ENCODE data around the gene KRT33B.
"Not testable (repeated sequence)": the region's sequence is repeated elsewhere in the genome, so short reads cannot be mapped to it uniquely, and the experiment has no call there.

Gene KRT33B

DNA sequence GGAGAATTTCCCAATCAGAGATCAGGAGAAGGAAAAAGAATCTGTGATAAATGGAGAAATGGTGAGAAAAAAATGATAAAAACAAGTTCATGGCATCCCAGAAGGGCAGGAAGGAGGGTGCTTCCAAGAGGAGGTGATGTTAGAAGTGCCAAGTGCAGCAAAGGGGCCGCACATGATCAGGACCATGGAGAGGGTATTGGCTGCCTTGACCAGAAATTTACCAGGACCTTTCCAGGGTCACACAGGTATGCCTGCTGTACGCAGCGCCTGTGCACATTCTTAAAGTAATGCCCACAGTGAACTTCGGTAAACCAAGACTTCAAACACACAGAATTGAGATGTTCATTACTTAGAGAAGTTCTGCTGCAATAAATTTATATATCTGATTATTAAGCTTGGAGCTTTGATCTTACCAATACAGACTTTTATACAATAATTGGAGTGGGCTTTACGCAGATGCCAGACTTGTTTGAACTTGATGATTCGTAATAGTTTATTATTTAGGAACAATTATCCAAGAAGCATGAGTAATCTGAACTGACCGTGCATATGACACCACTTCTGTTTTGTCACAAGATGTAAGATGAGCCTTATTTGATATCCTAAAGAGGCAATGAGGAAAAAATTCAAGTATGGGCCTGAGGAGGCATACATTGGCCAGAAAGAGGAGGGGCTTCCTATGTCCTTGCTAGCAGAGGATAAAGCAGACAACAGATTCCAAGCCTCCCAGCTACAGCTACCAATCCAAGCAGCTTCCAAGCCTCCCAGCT is 16.8 kb downstream of the KRT33B start:
- Histone ChIP-seq H3K4me3 (ENCODE audit: low read length) (no peak overlapping the region), H3K9ac (ENCODE audit: low read length) (no peak overlapping the region), H3K36me3 (replicated peaks; ENCODE audit: insufficient read depth, low read length) (no peaks in the 10 kb centered on the region), H4K20me1 (ENCODE audit: insufficient read depth, low read length) (no peaks in the 10 kb centered on the region), H3K79me2 (ENCODE audit: low read length) (no peaks in the 10 kb centered on the region), H2AFZ (ENCODE audit: low read length) (no peak overlapping the region), H3K9me3 (replicated peaks; ENCODE audit: insufficient read depth, low read length) (no peaks in the 10 kb centered on the region), H3K27ac (ENCODE audit: low read length) (no peak overlapping the region), H3F3A (ENCODE audit: insufficient read depth, low read length) (no peaks in the 10 kb centered on the region), H3K27me3 (replicated peaks; ENCODE audit: insufficient read depth, low read length) (no peaks in the 10 kb centered on the region; the same call in 1 of the 2 replicates), H3K9me2 (replicated peaks; ENCODE audit: insufficient read depth, low read length) (no peaks in the 10 kb centered on the region), H3K4me1 (ENCODE audit: low read length) (no peaks in the 10 kb centered on the region), H3K4me2 (ENCODE audit: low read depth, low read length) (no peak overlapping the region)
- no peak for DNase-seq
- TF ChIP-seq EZH2phosphoT487 (IDR thresholded peaks at IDR 0.05; ENCODE audit: low read length) (no peak), EZH2 (optimal IDR thresholded peaks at IDR 0.05; ENCODE audit: low read depth, low read length) (no peak), CTCF (IDR thresholded peaks at IDR 0.05; ENCODE audit: low read length) (no peak)

GRCh38 chr17:41351177-41351576 is 18.4 kb downstream of the KRT33B start:
- no peaks in the 10 kb centered on the region for H3K9me2 ChIP-seq (replicated peaks; ENCODE audit: insufficient read depth, low read length)
- H3K4me3 ChIP-seq (ENCODE audit: low read length) = no peak overlapping the region
- no peaks in the 10 kb centered on the region for H3K4me1 ChIP-seq (ENCODE audit: low read length)
- no peak overlapping the region for H3K4me2 ChIP-seq (ENCODE audit: low read depth, low read length)
- DNase-seq = no peak
- no peak for TF ChIP-seq EZH2phosphoT487 (IDR thresholded peaks at IDR 0.05; ENCODE audit: low read length)
- TF ChIP-seq CTCF (IDR thresholded peaks at IDR 0.05; ENCODE audit: low read length) = no peak
- no peak for TF ChIP-seq EZH2 (optimal IDR thresholded peaks at IDR 0.05; ENCODE audit: low read depth, low read length)
- no peak overlapping the region for H3K9ac ChIP-seq (ENCODE audit: low read length)
- no peaks in the 10 kb centered on the region for H3K79me2 ChIP-seq (ENCODE audit: low read length)
- H3K9me3 ChIP-seq (replicated peaks; ENCODE audit: insufficient read depth, low read length) = no peaks in the 10 kb centered on the region
- H3K27ac ChIP-seq (ENCODE audit: low read length) = no peak overlapping the region
- H3F3A ChIP-seq (ENCODE audit: insufficient read depth, low read length) = no peaks in the 10 kb centered on the region
- H3K27me3 ChIP-seq (replicated peaks; ENCODE audit: insufficient read depth, low read length) = no peaks in the 10 kb centered on the region; the same call in 1 of the 2 replicates
- no peaks in the 10 kb centered on the region for H4K20me1 ChIP-seq (ENCODE audit: insufficient read depth, low read length)
- no peaks in the 10 kb centered on the region for H3K36me3 ChIP-seq (replicated peaks; ENCODE audit: insufficient read depth, low read length)
- H2AFZ ChIP-seq (ENCODE audit: low read length) = no peak overlapping the region

DNA sequence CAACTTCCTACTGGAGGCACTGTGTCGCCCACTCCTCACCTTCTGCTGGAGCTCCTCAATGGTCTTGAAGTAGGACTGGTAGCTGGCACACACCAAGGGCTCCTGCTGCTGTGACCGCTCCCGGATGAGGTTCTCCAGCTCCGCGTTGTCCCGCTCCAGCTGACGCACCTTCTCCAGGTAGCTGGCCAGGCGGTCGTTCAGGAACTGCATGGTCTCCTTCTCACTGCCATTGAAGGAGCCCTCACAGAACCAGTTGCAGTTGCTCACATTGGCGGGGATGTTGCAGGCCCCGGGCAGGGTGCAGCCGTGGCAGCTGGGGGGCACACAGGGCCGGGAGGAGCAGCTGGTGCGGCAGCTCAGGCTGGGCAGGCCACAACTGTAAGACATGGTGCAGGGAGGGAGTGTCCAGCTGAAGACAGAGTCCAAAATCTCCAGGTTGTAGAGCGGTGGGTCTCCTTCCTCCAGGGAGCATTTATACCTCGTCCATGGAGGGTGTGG is 19.2 kb downstream of the KRT33B start, which contains the start of gene KRT33A:
Gene KRT33A, minus strand, starts transcription at position 448 of the 498 bp plus-strand sequence. Its CDS starts 61 bp downstream, at position 387.
- not testable (repeated sequence) for H3K9me3 ChIP-seq (replicated peaks; ENCODE audit: insufficient read depth, low read length); DNase-seq; H3K27me3 ChIP-seq (replicated peaks; ENCODE audit: insufficient read depth, low read length); H3K79me2 ChIP-seq (ENCODE audit: low read length); H2AFZ ChIP-seq (ENCODE audit: low read length); H3K4me3 ChIP-seq (ENCODE audit: low read length); H3K27ac ChIP-seq (ENCODE audit: low read length); H3K4me2 ChIP-seq (ENCODE audit: low read depth, low read length); H3F3A ChIP-seq (ENCODE audit: insufficient read depth, low read length); H4K20me1 ChIP-seq (ENCODE audit: insufficient read depth, low read length); H3K36me3 ChIP-seq (replicated peaks; ENCODE audit: insufficient read depth, low read length); H3K9ac ChIP-seq (ENCODE audit: low read length); H3K9me2 ChIP-seq (replicated peaks; ENCODE audit: insufficient read depth, low read length); H3K4me1 ChIP-seq (ENCODE audit: low read length)
